HepG2 (cell line): ENCODE results near the gene SPRYD3. TPM values are rescaled to one million over a fixed set of nuclear protein-coding genes. Genes with fewer than 3 reads are reported as not detected.
A peak's percentile ranks its signal among the peaks of the same experiment; 100 is the strongest.

ENCODE experiments used
- FOSL2 ChIP-seq: sonication (generic); formaldehyde crosslinking; IDR thresholded peaks from 2 replicates; pipeline ENCODE4 v1.4.0; 2020; ENCODE audit warnings: missing genetic modification reagents
- HDAC1 ChIP-seq: sonication (generic); formaldehyde crosslinking; IDR thresholded peaks from 2 replicates; pipeline ENCODE4 v1.5.1; 2020; ENCODE audit warnings: mild to moderate bottlenecking, missing genetic modification reagents
- NFYC ChIP-seq: IDR thresholded peaks from 2 replicates; pipeline ENCODE4 v1.6.1; 2016; ENCODE audit warnings: missing genetic modification reagents, missing compliant biosample characterization
- NPAS2 ChIP-seq: sonication (generic); formaldehyde crosslinking; IDR thresholded peaks from 2 replicates; pipeline ENCODE4 v1.8.0; 2022; ENCODE audit warnings: mild to moderate bottlenecking, missing genetic modification reagents, borderline replicate concordance
- SMARCC2 ChIP-seq: fragments of 450-650 bp; IDR thresholded peaks from 2 replicates; pipeline ENCODE4 v1.6.1; 2017; ENCODE audit warnings: antibody characterized with exemption, mild to moderate bottlenecking
- SP5 ChIP-seq: IDR thresholded peaks from 2 replicates; pipeline ENCODE4 v1.6.1; 2016; ENCODE audit warnings: low read depth, borderline replicate concordance
- TGIF2 ChIP-seq: IDR thresholded peaks from 2 replicates; pipeline ENCODE4 v1.6.1; 2016; ENCODE audit warnings: control low read depth, missing compliant biosample characterization
- ZNF572 ChIP-seq: sonication (generic); formaldehyde crosslinking; IDR thresholded peaks from 2 replicates; pipeline ENCODE4 v1.5.1; 2020; ENCODE audit warnings: mild to moderate bottlenecking, missing genetic modification reagents
- ZNF775 ChIP-seq: sonication (generic); formaldehyde crosslinking; IDR thresholded peaks from 2 replicates; pipeline ENCODE4 v1.4.0; 2020; ENCODE audit warnings: missing genetic modification reagents, mild to moderate bottlenecking, moderate library complexity, borderline replicate concordance
- ZSCAN20 ChIP-seq: sonication (generic); formaldehyde crosslinking; IDR thresholded peaks from 2 replicates; pipeline ENCODE4 v1.4.0; 2020; ENCODE audit warnings: missing genetic modification reagents, mild to moderate bottlenecking, borderline replicate concordance
- polyA plus RNA-seq, 8 experiments: library from polyadenylated mRNA; depleted of rRNA in 3 of 8; stranded (reverse) in 7 of 8; unstranded in 1 of 8; fragments of >200 nt; fragmentation: Illumina TruSeq in 4 of 8; extraction: Trizol in 4 of 8; gene quantifications; 2 replicates each; pipeline versions ENCODE4 v1.2.1 to v1.2.3, GENCODE V29; 2011 to 2016; ENCODE audit warnings: low read depth in 4 of 8, missing spikeins in 1 of 8, mixed read lengths in 1 of 8; ENCODE audit not compliant: insufficient read depth in 1 of 8
- total RNA-seq, 5 experiments: library from RNA; depleted of rRNA; stranded (reverse); fragments of >200 nt; fragmentation: Illumina TruSeq; extraction: Trizol; gene quantifications; 2 replicates each; pipeline ENCODE4 v1.2.3, GENCODE V29; 2016; ENCODE audit warnings: low read depth in 1 of 5
- TF ChIP-seq, protein P1 (sequence below): sonication (generic); formaldehyde crosslinking; IDR thresholded peaks from 2 replicates; pipeline ENCODE4 v1.5.1; 2020; ENCODE audit warnings: missing genetic modification reagents, mild to moderate bottlenecking, borderline replicate concordance
- TF ChIP-seq, protein P2 (sequence below): sonication (generic); formaldehyde crosslinking; IDR thresholded peaks from 2 replicates; pipeline ENCODE4 v1.9.0; 2021; ENCODE audit warnings: missing genetic modification reagents, borderline replicate concordance
- TF ChIP-seq, protein P3 (sequence below): sonication (generic); formaldehyde crosslinking; IDR thresholded peaks from 2 replicates; pipeline ENCODE4 v1.9.0; 2022; ENCODE audit warnings: low read depth, missing genetic modification reagents
- TF ChIP-seq, protein P4 (sequence below): IDR thresholded peaks from 2 replicates; pipeline ENCODE4 v1.6.1; 2016; ENCODE audit warnings: low read depth
- TF ChIP-seq, protein P5 (sequence below): sonication (generic); formaldehyde crosslinking; IDR thresholded peaks from 2 replicates; pipeline ENCODE4 v1.4.0; 2020; ENCODE audit warnings: missing genetic modification reagents

Gene SPRYD3
- total and polyA plus RNA-seq, 2 of the 13 experiments (the other 11 are each of a cell fraction or from before 2014, with no cell fraction given), result 9.0 to 9.2 TPM

DNA sequence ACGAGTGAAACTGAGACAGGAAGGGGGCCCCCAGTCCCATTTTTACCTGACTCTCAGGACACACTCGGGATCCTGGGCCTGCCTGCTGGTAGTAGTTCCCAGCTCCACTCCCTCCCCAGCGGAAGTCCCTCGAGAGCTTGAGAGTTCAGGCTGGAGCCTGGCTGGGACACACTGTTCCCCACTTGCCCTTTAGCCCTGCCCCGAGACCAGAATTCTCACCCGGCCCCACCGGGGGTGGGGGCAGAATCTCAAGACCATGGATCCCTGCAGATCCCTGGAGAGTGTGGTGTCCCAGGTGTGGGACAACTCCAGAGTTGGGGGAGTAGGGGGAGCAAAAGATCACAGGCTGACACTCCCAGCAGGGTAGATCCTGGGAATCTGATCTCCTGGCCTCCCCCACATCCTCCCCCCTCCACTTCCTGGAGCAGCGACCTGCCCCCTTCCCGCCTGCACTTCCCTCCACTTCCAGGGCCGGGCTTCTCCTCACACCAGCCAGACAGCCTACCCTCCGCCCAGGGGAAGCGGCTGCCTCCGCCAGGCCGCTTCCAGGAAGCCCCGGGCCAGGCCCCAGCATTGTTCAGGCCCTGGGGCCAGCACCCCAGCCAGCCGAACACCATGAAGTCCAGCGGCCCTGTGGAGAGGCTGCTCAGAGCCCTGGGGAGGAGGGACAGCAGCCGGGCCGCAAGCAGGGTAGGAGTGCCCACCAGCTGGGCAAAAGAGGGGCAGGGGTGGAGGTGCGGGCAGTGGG is 29.4 kb downstream of the SPRYD3 start, which contains the start of gene TNS2 (continued):
- no peak; the same call in 1 of the 2 replicates for TF ChIP-seq SP5
- peak; percentile 57; the same call in 1 of the 2 replicates for TF ChIP-seq HDAC1 (CRISPR knock-in tag)
- TF ChIP-seq NPAS2, result no peak
- TF ChIP-seq ZNF572 (CRISPR knock-in tag), result 0 out of 2 replicates have a peak, but pooled peaks have one; percentile 38
- TF ChIP-seq, protein P1, sequence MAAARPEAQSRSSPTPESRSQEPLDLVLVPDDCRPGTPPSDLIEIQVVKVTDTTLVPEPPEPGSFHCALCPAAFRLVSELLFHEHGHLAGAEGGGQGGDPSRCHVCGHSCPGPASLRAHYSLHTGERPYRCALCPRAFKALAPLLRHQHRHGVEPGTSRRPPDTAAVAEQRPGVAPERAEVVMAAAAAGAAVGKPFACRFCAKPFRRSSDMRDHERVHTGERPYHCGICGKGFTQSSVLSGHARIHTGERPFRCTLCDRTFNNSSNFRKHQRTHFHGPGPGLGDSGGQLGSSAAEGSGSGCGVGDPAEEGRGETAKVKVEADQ, result no peak
- TF ChIP-seq, protein P2, sequence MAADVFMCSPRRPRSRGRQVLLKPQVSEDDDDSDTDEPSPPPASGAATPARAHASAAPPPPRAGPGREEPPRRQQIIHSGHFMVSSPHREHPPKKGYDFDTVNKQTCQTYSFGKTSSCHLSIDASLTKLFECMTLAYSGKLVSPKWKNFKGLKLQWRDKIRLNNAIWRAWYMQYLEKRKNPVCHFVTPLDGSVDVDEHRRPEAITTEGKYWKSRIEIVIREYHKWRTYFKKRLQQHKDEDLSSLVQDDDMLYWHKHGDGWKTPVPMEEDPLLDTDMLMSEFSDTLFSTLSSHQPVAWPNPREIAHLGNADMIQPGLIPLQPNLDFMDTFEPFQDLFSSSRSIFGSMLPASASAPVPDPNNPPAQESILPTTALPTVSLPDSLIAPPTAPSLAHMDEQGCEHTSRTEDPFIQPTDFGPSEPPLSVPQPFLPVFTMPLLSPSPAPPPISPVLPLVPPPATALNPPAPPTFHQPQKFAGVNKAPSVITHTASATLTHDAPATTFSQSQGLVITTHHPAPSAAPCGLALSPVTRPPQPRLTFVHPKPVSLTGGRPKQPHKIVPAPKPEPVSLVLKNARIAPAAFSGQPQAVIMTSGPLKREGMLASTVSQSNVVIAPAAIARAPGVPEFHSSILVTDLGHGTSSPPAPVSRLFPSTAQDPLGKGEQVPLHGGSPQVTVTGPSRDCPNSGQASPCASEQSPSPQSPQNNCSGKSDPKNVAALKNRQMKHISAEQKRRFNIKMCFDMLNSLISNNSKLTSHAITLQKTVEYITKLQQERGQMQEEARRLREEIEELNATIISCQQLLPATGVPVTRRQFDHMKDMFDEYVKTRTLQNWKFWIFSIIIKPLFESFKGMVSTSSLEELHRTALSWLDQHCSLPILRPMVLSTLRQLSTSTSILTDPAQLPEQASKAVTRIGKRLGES (CRISPR knock-in tag), result no peak
- no peak for TF ChIP-seq ZNF775 (CRISPR knock-in tag)
- peak; percentile 74; the same call in 1 of the 2 replicates for TF ChIP-seq TGIF2 (CRISPR knock-in tag)
- no peak for TF ChIP-seq NFYC (CRISPR knock-in tag)
- TF ChIP-seq FOSL2 (CRISPR knock-in tag), result no peak; the same call in 1 of the 2 replicates
- TF ChIP-seq, protein P3, sequence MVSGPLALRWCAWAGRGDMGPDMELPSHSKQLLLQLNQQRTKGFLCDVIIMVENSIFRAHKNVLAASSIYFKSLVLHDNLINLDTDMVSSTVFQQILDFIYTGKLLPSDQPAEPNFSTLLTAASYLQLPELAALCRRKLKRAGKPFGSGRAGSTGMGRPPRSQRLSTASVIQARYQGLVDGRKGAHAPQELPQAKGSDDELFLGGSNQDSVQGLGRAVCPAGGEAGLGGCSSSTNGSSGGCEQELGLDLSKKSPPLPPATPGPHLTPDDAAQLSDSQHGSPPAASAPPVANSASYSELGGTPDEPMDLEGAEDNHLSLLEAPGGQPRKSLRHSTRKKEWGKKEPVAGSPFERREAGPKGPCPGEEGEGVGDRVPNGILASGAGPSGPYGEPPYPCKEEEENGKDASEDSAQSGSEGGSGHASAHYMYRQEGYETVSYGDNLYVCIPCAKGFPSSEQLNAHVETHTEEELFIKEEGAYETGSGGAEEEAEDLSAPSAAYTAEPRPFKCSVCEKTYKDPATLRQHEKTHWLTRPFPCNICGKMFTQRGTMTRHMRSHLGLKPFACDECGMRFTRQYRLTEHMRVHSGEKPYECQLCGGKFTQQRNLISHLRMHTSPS (CRISPR knock-in tag), result peak; percentile 55; the same call in 1 of the 2 replicates
- no peak for TF ChIP-seq ZSCAN20 (CRISPR knock-in tag)
- TF ChIP-seq, protein P4, sequence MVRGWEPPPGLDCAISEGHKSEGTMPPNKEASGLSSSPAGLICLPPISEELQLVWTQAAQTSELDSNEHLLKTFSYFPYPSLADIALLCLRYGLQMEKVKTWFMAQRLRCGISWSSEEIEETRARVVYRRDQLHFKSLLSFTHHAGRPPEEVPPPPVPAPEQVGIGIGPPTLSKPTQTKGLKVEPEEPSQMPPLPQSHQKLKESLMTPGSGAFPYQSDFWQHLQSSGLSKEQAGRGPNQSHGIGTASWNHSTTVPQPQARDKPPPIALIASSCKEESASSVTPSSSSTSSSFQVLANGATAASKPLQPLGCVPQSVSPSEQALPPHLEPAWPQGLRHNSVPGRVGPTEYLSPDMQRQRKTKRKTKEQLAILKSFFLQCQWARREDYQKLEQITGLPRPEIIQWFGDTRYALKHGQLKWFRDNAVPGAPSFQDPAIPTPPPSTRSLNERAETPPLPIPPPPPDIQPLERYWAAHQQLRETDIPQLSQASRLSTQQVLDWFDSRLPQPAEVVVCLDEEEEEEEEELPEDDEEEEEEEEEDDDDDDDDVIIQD, result no peak
- TF ChIP-seq, protein P5, sequence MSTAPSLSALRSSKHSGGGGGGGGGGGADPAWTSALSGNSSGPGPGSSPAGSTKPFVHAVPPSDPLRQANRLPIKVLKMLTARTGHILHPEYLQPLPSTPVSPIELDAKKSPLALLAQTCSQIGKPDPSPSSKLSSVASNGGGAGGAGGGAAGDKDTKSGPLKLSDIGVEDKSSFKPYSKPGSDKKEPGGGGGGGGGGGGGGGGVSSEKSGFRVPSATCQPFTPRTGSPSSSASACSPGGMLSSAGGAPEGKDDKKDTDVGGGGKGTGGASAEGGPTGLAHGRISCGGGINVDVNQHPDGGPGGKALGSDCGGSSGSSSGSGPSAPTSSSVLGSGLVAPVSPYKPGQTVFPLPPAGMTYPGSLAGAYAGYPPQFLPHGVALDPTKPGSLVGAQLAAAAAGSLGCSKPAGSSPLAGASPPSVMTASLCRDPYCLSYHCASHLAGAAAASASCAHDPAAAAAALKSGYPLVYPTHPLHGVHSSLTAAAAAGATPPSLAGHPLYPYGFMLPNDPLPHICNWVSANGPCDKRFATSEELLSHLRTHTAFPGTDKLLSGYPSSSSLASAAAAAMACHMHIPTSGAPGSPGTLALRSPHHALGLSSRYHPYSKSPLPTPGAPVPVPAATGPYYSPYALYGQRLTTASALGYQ (CRISPR knock-in tag), result no peak
- TF ChIP-seq SMARCC2, result no peak
